Activated CD4-positive, alpha-beta memory T cell treated with anti-CD3 and anti-CD28 coated beads, Interleukin-2, amount 10 ng/mL, durations not matched to agents 7 days and 5 days (primary cell): ENCODE data around the gene AIFM2. TPM values are rescaled to one million over a fixed set of nuclear protein-coding genes. Genes with fewer than 3 reads are reported as not detected.
A peak's percentile ranks its signal among the peaks of the same experiment; 100 is the strongest.

Source experiments
- CTCF ChIA-PET: fragments of 350-600 bp; sonication (Branson Sonifier 250); formaldehyde crosslinking; loops from one replicate; lab custom pipeline; 2021; ENCODE audit warnings: antibody characterized with exemption, inconsistent platforms; lab: Charles Lee
- POLR2A ChIA-PET: fragments of 350-600 bp; sonication (Branson Sonifier 250); formaldehyde crosslinking; loops from one replicate; lab custom pipeline; 2021; ENCODE audit warnings: antibody characterized with exemption; lab: Charles Lee
- DNase-seq: peaks from one replicate; pipeline ENCODE4 v3.0.0-alpha.2; 2020
- H3K27ac Mint-ChIP-seq: one replicate; pipeline ENCODE4 v1.8.0; 2021; ENCODE audit warnings: mild to moderate bottlenecking, mixed read lengths
- H3K27me3 Mint-ChIP-seq: one replicate; pipeline ENCODE4 v1.8.0; 2021; ENCODE audit warnings: mixed read lengths
- H3K36me3 Mint-ChIP-seq: one replicate; pipeline ENCODE4 v1.8.0; 2021; ENCODE audit warnings: low read depth, mixed read lengths
- H3K4me1 Mint-ChIP-seq: one replicate; pipeline ENCODE4 v1.8.0; 2021; ENCODE audit warnings: mixed read lengths
- H3K4me3 Mint-ChIP-seq: one replicate; pipeline ENCODE4 v1.8.0; 2021; ENCODE audit warnings: mild to moderate bottlenecking, mixed read lengths
- H3K9me3 Mint-ChIP-seq: one replicate; pipeline ENCODE4 v1.8.0; 2021; ENCODE audit warnings: mixed read lengths
- total RNA-seq, 2 experiments: library from RNA; stranded (reverse); gene quantifications; one replicate each; pipeline ENCODE4 v1.2.3, GENCODE V29; 2021

The AIFM2 gene
- total RNA-seq, 2 experiments from 2014 or later = 3.7 to 3.8 TPM

GRCh38 chr10:70145166-70145665 lies 12.6 kb upstream of the AIFM2 start:
- peak; percentile 28 for DNase-seq
- ChIA-PET POLR2A (interaction anchor here (0.9 to 5.5 kb wide), 11 partner anchors 10 to 260 kb away, joined by 3 to 96 read pairs (median 14); partner anchors contain the start of genes AIFM2, PPA1 and SAR1A), CTCF (interaction anchor here (1.3 to 4.2 kb wide), 20 partner anchors 10 to 287 kb away, joined by 3 to 77 read pairs (median 20); partner anchors contain the start of genes EIF4EBP2, PPA1 and SAR1A)
- peak overlapping the region; percentile 49 for H3K27ac Mint-ChIP-seq
- no peaks in the 10 kb centered on the region for H3K27me3 Mint-ChIP-seq
- no peaks in the 10 kb centered on the region for H3K9me3 Mint-ChIP-seq
- H3K4me1 Mint-ChIP-seq = peaks cover 19% of the 10 kb centered on the region
- peaks cover 7% of the 10 kb centered on the region for H3K36me3 Mint-ChIP-seq
- H3K4me3 Mint-ChIP-seq = peak overlapping the region; percentile 68

DNA sequence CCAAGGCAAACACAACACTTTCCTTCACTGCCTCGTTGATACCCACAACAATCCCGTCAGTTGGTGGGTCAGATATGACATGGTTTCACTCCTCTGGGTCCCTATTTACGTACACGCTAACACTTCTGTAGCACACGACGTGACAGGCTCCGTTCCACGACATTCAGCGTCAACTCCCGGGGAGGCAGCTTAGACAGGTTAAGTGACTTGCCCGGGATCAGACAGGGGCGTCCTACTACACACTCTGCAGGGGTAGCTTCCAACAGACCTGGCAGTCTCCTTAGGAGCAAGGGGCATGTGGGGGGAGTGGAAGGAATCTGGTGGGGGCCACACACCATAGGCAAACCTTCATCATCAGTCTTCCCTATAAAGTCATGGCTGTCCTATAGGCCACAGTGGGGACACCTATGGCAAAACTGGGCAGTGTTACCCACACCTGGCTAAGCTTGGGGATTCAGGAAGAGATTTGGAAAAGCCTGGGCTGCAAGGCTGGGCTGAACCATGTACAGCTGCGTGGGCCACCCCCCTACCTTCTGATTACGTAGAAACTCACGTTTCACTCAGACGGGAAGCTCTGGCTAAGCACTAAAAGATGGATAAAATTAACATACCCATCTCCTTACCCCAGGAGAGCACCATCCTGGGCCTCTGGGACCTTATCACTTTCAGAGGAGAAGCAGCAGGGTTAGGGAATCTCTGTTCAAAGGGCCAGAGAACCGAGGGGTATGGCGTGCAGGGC lies 11.9 kb upstream of the AIFM2 start:
- H3K4me1 Mint-ChIP-seq = peaks cover 19% of the 10 kb centered on the region
- DNase-seq = no peak
- H3K9me3 Mint-ChIP-seq = no peaks in the 10 kb centered on the region
- peak overlapping the region; percentile 68 for H3K4me3 Mint-ChIP-seq
- H3K27me3 Mint-ChIP-seq = no peaks in the 10 kb centered on the region
- H3K36me3 Mint-ChIP-seq = no peaks in the 10 kb centered on the region
- POLR2A ChIA-PET = interaction anchor here (1.1 to 5.5 kb wide), 7 partner anchors 10 to 88 kb away, joined by 3 to 96 read pairs (median 23); partner anchors contain the start of genes AIFM2, PPA1 and SAR1A
- CTCF ChIA-PET = interaction anchor here (1.4 to 4.2 kb wide), 7 partner anchors 9 to 239 kb away, joined by 3 to 77 read pairs (median 35); partner anchors contain the start of gene SAR1A
- no peak overlapping the region for H3K27ac Mint-ChIP-seq

DNA sequence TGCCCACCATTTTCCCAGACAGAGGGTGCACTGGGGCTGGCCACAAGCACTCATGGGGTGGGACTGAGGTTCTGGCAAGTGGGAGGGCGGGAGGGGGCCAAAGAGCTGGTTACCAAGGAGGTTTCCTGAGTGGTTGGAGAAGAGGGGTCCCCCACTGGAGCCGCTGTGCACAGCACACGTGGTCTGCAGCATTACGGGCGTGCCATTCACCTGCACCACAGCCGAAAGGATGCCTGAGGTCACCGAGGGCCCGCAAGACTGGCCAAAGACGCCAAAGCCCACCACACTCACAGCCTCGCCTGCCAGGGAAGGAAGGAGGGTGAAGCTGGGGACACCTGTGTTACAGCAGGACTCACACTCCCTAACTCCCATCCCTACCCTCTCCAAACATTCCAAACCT lies 9.9 kb upstream of the AIFM2 start:
- H3K9me3 Mint-ChIP-seq = no peaks in the 10 kb centered on the region
- CTCF ChIA-PET = no interaction called here
- H3K36me3 Mint-ChIP-seq = no peaks in the 10 kb centered on the region
- no peak for DNase-seq
- H3K27me3 Mint-ChIP-seq = no peaks in the 10 kb centered on the region
- POLR2A ChIA-PET = no interaction called here
- peaks cover 18% of the 10 kb centered on the region for H3K4me1 Mint-ChIP-seq
- no peak overlapping the region for H3K27ac Mint-ChIP-seq
- H3K4me3 Mint-ChIP-seq = no peak overlapping the region

DNA sequence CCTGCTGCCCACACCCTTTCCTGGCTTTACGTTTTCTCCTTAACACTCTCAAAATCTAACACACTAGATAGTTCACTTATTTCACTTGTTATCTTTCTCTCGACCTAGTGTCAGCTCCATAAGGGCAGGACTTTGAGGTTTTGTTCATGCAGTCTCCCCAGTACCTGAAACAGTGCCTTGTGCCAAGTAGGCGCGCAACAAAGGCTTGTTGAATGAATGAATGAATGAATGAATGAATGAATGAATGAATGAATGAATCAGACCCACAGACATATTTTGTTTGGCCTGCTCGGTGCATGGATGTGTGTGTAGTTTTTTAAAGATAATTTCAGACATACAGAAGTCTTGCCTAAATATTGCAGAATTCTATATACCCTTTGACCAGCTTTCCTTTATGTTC lies 7.7 kb upstream of the AIFM2 start:
- Mint-ChIP-seq H3K27me3 (no peaks in the 10 kb centered on the region), H3K4me1 (peaks cover 9% of the 10 kb centered on the region), H3K4me3 (no peak overlapping the region), H3K36me3 (no peaks in the 10 kb centered on the region), H3K27ac (no peak overlapping the region), H3K9me3 (no peaks in the 10 kb centered on the region)
- ChIA-PET POLR2A (interaction anchor here (1.2 kb wide), 1 partner anchor 30 kb away, joined by 4 read pairs; the partner anchor contains the start of gene SAR1A), CTCF (interaction anchor here (1.1 kb wide), 1 partner anchor 24 kb away, joined by 3 read pairs; no protein-coding TSS in a partner anchor)
- DNase-seq = no peak

DNA sequence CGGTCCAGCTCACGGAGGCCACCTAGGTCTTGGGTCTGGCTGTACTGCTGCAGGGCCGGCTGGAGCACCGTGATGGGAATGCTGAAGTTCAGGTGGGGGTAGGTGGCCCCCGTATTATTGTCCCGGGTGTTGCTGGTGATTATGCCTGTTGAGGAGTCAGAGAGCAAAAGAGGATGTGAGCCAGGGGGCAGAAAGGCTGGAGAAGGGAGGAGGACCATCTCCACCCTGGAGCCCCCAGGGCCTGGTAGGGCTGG lies 7.3 kb upstream of the AIFM2 start:
- no peak overlapping the region for H3K4me3 Mint-ChIP-seq
- no peak for DNase-seq
- no peak overlapping the region for H3K27ac Mint-ChIP-seq
- H3K27me3 Mint-ChIP-seq = no peaks in the 10 kb centered on the region
- H3K9me3 Mint-ChIP-seq = no peaks in the 10 kb centered on the region
- ChIA-PET POLR2A (interaction anchor here (1.2 kb wide), 1 partner anchor 31 kb away, joined by 4 read pairs; the partner anchor contains the start of gene SAR1A), CTCF (no interaction called here)
- no peaks in the 10 kb centered on the region for H3K36me3 Mint-ChIP-seq
- H3K4me1 Mint-ChIP-seq = peaks cover 7% of the 10 kb centered on the region

DNA sequence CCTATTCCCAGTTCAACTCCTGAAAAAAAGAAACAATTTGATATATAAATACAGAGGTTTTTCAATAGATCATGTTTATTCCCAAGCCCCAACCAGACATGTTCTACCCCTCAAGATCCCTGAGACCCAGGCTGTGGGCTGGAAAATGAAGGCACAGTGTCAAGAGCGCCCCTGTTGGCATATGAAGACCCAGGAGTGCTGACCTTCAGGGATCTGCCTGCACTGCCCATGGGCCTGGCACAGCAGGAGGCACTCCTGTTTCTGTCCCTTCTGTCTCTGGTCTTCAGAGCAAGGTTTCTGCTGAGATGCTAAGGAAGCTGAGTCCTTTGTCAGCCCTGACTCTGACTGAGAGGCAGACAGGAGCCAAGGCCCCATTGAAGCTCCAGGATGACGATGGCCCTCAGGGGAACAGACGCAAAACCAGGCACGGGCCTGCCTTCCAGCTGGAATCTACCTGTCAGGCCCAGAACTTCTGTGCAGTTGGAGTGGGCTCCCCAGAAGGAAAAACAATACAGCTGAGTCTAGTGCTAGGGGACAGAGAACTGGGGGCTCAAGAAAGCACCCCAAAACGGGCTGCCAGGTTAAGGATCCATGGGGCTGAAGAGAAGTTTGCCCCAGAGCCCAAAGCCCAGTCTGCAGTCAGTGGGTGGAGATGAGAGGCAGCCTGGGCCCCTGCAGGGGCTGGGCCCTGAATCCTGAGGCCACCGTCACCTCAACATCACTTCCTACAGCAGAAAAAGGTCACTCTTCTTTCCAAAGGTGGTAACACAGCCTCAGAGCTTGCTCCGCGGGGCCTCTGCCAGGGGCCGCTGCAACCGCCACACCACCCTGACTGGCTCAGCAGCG lies 6.7 kb upstream of the AIFM2 start:
- DNase-seq = no peak
- Mint-ChIP-seq H3K9me3 (no peaks in the 10 kb centered on the region), H3K36me3 (no peaks in the 10 kb centered on the region), H3K4me3 (no peak overlapping the region), H3K27me3 (no peaks in the 10 kb centered on the region), H3K4me1 (peaks cover 2% of the 10 kb centered on the region), H3K27ac (no peak overlapping the region)
- POLR2A ChIA-PET = interaction anchor here (1.2 kb wide), 1 partner anchor 31 kb away, joined by 4 read pairs; the partner anchor contains the start of gene SAR1A
- CTCF ChIA-PET = interaction anchor here (1.0 kb wide), 1 partner anchor 23 kb away, joined by 3 read pairs; no protein-coding TSS in a partner anchor

GRCh38 chr10:70137927-70138883 lies 5.6 kb upstream of the AIFM2 start:
- no peak for DNase-seq
- H3K27me3 Mint-ChIP-seq = no peaks in the 10 kb centered on the region
- ChIA-PET POLR2A (interaction anchor here (1.0 kb wide), 1 partner anchor 8 kb away, joined by 4 read pairs; the partner anchor contains the start of gene TYSND1), CTCF (interaction anchor here (1.0 to 1.2 kb wide), 2 partner anchors 8 to 22 kb away, joined by 3 to 4 read pairs; partner anchors contain the start of gene TYSND1)
- H3K4me1 Mint-ChIP-seq = peaks cover 5% of the 10 kb centered on the region
- no peaks in the 10 kb centered on the region for H3K9me3 Mint-ChIP-seq
- no peak overlapping the region for H3K27ac Mint-ChIP-seq
- H3K36me3 Mint-ChIP-seq = no peaks in the 10 kb centered on the region
- no peak overlapping the region for H3K4me3 Mint-ChIP-seq

DNA sequence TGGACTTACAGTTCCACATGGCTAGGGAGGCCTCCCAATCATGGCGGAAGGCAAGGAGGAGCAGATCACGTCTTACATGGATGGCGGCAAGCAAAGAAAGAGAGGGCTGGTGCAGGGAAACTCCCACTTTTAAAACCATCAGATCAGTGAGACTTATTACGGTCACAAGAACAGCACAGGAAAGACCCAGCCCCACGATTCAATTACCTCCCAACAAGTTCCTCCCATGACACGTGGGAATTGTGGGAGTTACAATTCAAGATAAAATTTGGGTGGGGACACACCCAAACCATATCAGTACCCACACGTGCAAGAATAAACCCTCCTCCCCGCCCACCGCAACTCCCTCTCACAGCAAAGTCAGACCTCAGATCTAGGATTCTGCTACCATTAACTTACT lies 4.5 kb upstream of the AIFM2 start:
- Mint-ChIP-seq H3K9me3 (no peaks in the 10 kb centered on the region), H3K27ac (no peak overlapping the region), H3K4me3 (no peak overlapping the region), H3K36me3 (no peaks in the 10 kb centered on the region), H3K27me3 (no peaks in the 10 kb centered on the region), H3K4me1 (peaks cover 14% of the 10 kb centered on the region)
- POLR2A ChIA-PET = interaction anchor here (1.0 to 4.5 kb wide), 3 partner anchors 9 to 43 kb away, joined by 4 to 25 read pairs (median 6); partner anchors contain the start of gene TYSND1
- CTCF ChIA-PET = interaction anchor here (3.9 kb wide), 2 partner anchors 9 to 21 kb away, joined by 18 to 35 read pairs; partner anchors contain the start of gene TYSND1
- DNase-seq = no peak

GRCh38 chr10:70135684-70136083 lies 3.1 kb upstream of the AIFM2 start:
- no peaks in the 10 kb centered on the region for H3K9me3 Mint-ChIP-seq
- peaks cover 23% of the 10 kb centered on the region for H3K4me1 Mint-ChIP-seq
- ChIA-PET CTCF (interaction anchor here (3.9 kb wide), 2 partner anchors 10 to 20 kb away, joined by 18 to 35 read pairs; partner anchors contain the start of gene TYSND1), POLR2A (interaction anchor here (2.0 to 4.5 kb wide), 2 partner anchors 10 to 41 kb away, joined by 6 to 25 read pairs; partner anchors contain the start of gene TYSND1)
- H3K27ac Mint-ChIP-seq = no peak overlapping the region
- H3K4me3 Mint-ChIP-seq = no peak overlapping the region
- DNase-seq = no peak
- no peaks in the 10 kb centered on the region for H3K36me3 Mint-ChIP-seq
- H3K27me3 Mint-ChIP-seq = no peaks in the 10 kb centered on the region

GRCh38 chr10:70135046-70135445 lies 2.4 kb upstream of the AIFM2 start:
- CTCF ChIA-PET = interaction anchor here (0.5 to 3.9 kb wide), 3 partner anchors 11 to 19 kb away, joined by 3 to 35 read pairs (median 18); partner anchors contain the start of gene TYSND1
- no peak for DNase-seq
- H3K27ac Mint-ChIP-seq = no peak overlapping the region

DNA sequence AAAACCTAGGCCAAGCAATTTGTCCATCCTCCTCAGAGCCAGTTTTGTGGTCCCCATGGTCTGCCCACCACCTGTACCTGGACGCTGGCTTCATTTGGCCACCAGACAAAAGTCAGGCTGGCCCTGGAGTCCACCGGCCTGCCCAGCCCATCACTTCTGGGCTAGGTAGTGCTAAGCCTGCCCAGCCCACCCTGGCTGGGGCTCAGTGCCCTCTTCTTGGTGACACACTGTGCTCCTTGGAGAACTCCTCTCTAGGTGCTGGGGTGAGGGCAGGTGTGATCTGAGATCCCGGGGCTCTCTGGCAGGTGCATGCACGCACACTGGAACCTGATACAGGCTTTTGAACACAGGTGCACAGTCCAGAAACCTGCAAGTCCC lies 1.1 kb downstream of the AIFM2 start:
- Mint-ChIP-seq H3K4me1 (peaks cover 25% of the 10 kb centered on the region), H3K27me3 (no peaks in the 10 kb centered on the region), H3K4me3 (peak overlapping the region; percentile 77), H3K36me3 (no peaks in the 10 kb centered on the region), H3K27ac (no peak overlapping the region), H3K9me3 (no peaks in the 10 kb centered on the region)
- CTCF ChIA-PET = no interaction called here
- DNase-seq = no peak
- POLR2A ChIA-PET = no interaction called here

More at GRCh38 chr10:70135046-70135445, 2.4 kb upstream of the AIFM2 start:
- peaks cover 25% of the 10 kb centered on the region for H3K4me1 Mint-ChIP-seq
- no peaks in the 10 kb centered on the region for H3K9me3 Mint-ChIP-seq
- H3K4me3 Mint-ChIP-seq = no peak overlapping the region
- POLR2A ChIA-PET = interaction anchor here (4.5 kb wide), 1 partner anchor 11 kb away, joined by 25 read pairs; the partner anchor contains the start of gene TYSND1
- H3K36me3 Mint-ChIP-seq = no peaks in the 10 kb centered on the region
- no peaks in the 10 kb centered on the region for H3K27me3 Mint-ChIP-seq
